ENCODE data around the gene FGFR2.

FGFR2 gene

GRCh38 chr10:121576139-121576538 is 22.1 kb downstream of the FGFR2 start:
- TF ChIP-seq, protein P1, sequence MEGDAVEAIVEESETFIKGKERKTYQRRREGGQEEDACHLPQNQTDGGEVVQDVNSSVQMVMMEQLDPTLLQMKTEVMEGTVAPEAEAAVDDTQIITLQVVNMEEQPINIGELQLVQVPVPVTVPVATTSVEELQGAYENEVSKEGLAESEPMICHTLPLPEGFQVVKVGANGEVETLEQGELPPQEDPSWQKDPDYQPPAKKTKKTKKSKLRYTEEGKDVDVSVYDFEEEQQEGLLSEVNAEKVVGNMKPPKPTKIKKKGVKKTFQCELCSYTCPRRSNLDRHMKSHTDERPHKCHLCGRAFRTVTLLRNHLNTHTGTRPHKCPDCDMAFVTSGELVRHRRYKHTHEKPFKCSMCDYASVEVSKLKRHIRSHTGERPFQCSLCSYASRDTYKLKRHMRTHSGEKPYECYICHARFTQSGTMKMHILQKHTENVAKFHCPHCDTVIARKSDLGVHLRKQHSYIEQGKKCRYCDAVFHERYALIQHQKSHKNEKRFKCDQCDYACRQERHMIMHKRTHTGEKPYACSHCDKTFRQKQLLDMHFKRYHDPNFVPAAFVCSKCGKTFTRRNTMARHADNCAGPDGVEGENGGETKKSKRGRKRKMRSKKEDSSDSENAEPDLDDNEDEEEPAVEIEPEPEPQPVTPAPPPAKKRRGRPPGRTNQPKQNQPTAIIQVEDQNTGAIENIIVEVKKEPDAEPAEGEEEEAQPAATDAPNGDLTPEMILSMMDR (IDR thresholded peaks at IDR 0.05; ENCODE audit: low read depth, low read length) = no peak
- no peak overlapping the region for H3K9ac ChIP-seq (ENCODE audit: low read length)
- H2AFZ ChIP-seq (ENCODE audit: low read depth, low read length) = no peak overlapping the region
- H3K27ac ChIP-seq (ENCODE audit: low read length) = no peak overlapping the region
- no peaks in the 10 kb centered on the region for H3K79me2 ChIP-seq (ENCODE audit: low read length)
- H3K4me2 ChIP-seq (ENCODE audit: low read length) = no peak overlapping the region
- 0 out of 2 replicates have a peak, but pooled peaks cover 9% of the 10 kb centered on the region for H3K27me3 ChIP-seq (ENCODE audit: low read depth, low read length)
- no peaks in the 10 kb centered on the region for H3K9me3 ChIP-seq (ENCODE audit: insufficient read depth, low read length)
- no peaks in the 10 kb centered on the region for H4K20me1 ChIP-seq (ENCODE audit: insufficient read depth, low read length)
- no peak overlapping the region for H3K4me3 ChIP-seq (ENCODE audit: low read length)
- H3K4me1 ChIP-seq (ENCODE audit: low read length) = no peaks in the 10 kb centered on the region
- no peaks in the 10 kb centered on the region for H3K36me3 ChIP-seq (replicated peaks; ENCODE audit: low read depth, low read length)

GRCh38 chr10:121574519-121575166 is 23.6 kb downstream of the FGFR2 start:
- H3K79me2 ChIP-seq (ENCODE audit: low read length) = no peaks in the 10 kb centered on the region
- H2AFZ ChIP-seq (ENCODE audit: low read depth, low read length) = no peak overlapping the region
- H3K4me2 ChIP-seq (ENCODE audit: low read length) = no peak overlapping the region
- no peaks in the 10 kb centered on the region for H3K9me3 ChIP-seq (ENCODE audit: insufficient read depth, low read length)
- no peaks in the 10 kb centered on the region for H4K20me1 ChIP-seq (ENCODE audit: insufficient read depth, low read length)
- TF ChIP-seq EZH2phosphoT487 (IDR thresholded peaks at IDR 0.05; ENCODE audit: low read depth) = no peak
- TF ChIP-seq, protein P1 (IDR thresholded peaks at IDR 0.05; ENCODE audit: low read depth, low read length) = no peak
- H3K4me3 ChIP-seq (ENCODE audit: low read length) = no peak overlapping the region
- H3K36me3 ChIP-seq (replicated peaks; ENCODE audit: low read depth, low read length) = no peaks in the 10 kb centered on the region
- no peak overlapping the region for H3K27ac ChIP-seq (ENCODE audit: low read length)
- 0 out of 2 replicates have a peak, but pooled peaks cover 9% of the 10 kb centered on the region for H3K27me3 ChIP-seq (ENCODE audit: low read depth, low read length)
- no peaks in the 10 kb centered on the region for H3K4me1 ChIP-seq (ENCODE audit: low read length)
- H3K9ac ChIP-seq (ENCODE audit: low read length) = no peak overlapping the region

DNA sequence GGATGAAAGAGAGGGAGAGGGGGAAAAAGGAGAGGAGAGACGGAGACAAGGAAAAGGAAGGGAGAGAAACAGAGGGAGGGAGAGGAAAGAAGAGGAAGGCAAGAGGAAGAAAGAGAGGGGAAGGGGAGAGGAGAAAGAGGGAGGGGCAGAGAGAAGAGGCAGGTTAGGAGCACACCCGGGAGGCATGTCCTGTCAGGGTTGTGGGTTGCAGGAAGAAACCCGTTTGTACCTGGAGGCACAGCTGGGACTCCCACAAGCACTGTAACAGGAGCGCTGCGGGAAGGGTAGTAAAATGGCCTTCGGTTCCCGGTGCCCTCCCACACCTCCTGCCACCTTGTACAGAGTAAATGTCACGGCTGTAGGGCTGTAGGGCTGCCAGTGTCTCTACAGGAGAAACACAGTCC is 24.7 kb downstream of the FGFR2 start:
- Histone ChIP-seq H3K9me3 (ENCODE audit: insufficient read depth, low read length) (no peaks in the 10 kb centered on the region), H3K79me2 (ENCODE audit: low read length) (no peaks in the 10 kb centered on the region), H3K36me3 (replicated peaks; ENCODE audit: low read depth, low read length) (no peaks in the 10 kb centered on the region), H3K4me2 (ENCODE audit: low read length) (no peak overlapping the region), H2AFZ (ENCODE audit: low read depth, low read length) (no peak overlapping the region), H3K4me1 (ENCODE audit: low read length) (no peaks in the 10 kb centered on the region), H3K27me3 (ENCODE audit: low read depth, low read length) (0 out of 2 replicates have a peak, but pooled peaks cover 9% of the 10 kb centered on the region), H3K4me3 (ENCODE audit: low read length) (no peak overlapping the region), H3K27ac (ENCODE audit: low read length) (no peak overlapping the region), H3K9ac (ENCODE audit: low read length) (no peak overlapping the region), H4K20me1 (ENCODE audit: insufficient read depth, low read length) (no peaks in the 10 kb centered on the region)
- TF ChIP-seq, protein P1 (IDR thresholded peaks at IDR 0.05; ENCODE audit: low read depth, low read length) = no peak
- TF ChIP-seq EZH2phosphoT487 (IDR thresholded peaks at IDR 0.05; ENCODE audit: low read depth) = no peak

GRCh38 chr10:121572859-121573537 is 25.2 kb downstream of the FGFR2 start:
- TF ChIP-seq, protein P1 (IDR thresholded peaks at IDR 0.05; ENCODE audit: low read depth, low read length) = no peak
- no peak for TF ChIP-seq EZH2phosphoT487 (IDR thresholded peaks at IDR 0.05; ENCODE audit: low read depth)
- Histone ChIP-seq H4K20me1 (ENCODE audit: insufficient read depth, low read length) (no peaks in the 10 kb centered on the region), H3K36me3 (replicated peaks; ENCODE audit: low read depth, low read length) (no peaks in the 10 kb centered on the region), H3K27me3 (ENCODE audit: low read depth, low read length) (0 out of 2 replicates have a peak, but pooled peaks cover 9% of the 10 kb centered on the region), H2AFZ (ENCODE audit: low read depth, low read length) (no peak overlapping the region), H3K27ac (ENCODE audit: low read length) (no peak overlapping the region), H3K79me2 (ENCODE audit: low read length) (no peaks in the 10 kb centered on the region), H3K4me3 (ENCODE audit: low read length) (no peak overlapping the region), H3K9me3 (ENCODE audit: insufficient read depth, low read length) (no peaks in the 10 kb centered on the region), H3K9ac (ENCODE audit: low read length) (no peak overlapping the region), H3K4me1 (ENCODE audit: low read length) (no peaks in the 10 kb centered on the region), H3K4me2 (ENCODE audit: low read length) (no peak overlapping the region)

Measured in OCI-LY3 (cell line).